Right lobe of liver (tissue), 4 donors: ENCODE measurements around the gene LGALS9.

ENCODE experiments used
- POLR2A ChIP-seq: fragments of 450-650 bp; IDR thresholded peaks from one replicate; pipeline ENCODE4 v1.6.1; 2017; ENCODE audit warnings: antibody characterized with exemption, mild to moderate bottlenecking
- TF ChIP-seq, protein P1 (sequence below), 4 donors: fragments of 200-600 bp in 3 of 4; fragments of 450-650 bp in 1 of 4; IDR thresholded peaks; one replicate each; pipeline versions ENCODE4 v1.5.1 to v1.8.0; 2016 to 2022; ENCODE audit warnings: antibody characterized with exemption in 4 of 4, mild to moderate bottlenecking in 2 of 4
- donor health status: DM: no; HTN: no; CAD: no.
- donor health status: DM: no; HTN: no; CAD: no.
- donor health status: DM: no; HTN: yes; CAD: no.

DNA sequence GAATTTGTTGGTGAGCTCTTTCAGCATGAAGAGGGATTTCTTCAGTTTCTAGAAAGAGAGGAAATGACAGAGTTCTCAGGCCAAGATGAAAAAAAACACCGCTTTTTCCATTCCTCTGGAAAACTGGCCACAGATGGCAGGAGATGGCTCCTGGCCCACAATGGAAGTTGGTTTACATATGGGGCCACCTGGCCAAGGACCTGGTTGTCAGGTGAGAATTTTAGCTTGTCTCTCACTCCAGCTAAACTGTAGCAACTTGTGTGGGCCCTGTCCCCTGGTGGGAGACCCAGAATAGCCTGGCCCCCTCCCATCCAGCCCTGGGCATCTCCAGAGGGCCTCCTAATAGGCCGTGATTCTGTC is 33.6 kb downstream of the LGALS9 start:
- TF ChIP-seq, protein P1, sequence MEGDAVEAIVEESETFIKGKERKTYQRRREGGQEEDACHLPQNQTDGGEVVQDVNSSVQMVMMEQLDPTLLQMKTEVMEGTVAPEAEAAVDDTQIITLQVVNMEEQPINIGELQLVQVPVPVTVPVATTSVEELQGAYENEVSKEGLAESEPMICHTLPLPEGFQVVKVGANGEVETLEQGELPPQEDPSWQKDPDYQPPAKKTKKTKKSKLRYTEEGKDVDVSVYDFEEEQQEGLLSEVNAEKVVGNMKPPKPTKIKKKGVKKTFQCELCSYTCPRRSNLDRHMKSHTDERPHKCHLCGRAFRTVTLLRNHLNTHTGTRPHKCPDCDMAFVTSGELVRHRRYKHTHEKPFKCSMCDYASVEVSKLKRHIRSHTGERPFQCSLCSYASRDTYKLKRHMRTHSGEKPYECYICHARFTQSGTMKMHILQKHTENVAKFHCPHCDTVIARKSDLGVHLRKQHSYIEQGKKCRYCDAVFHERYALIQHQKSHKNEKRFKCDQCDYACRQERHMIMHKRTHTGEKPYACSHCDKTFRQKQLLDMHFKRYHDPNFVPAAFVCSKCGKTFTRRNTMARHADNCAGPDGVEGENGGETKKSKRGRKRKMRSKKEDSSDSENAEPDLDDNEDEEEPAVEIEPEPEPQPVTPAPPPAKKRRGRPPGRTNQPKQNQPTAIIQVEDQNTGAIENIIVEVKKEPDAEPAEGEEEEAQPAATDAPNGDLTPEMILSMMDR (IDR thresholded peaks at IDR 0.05) = no peak
- no peak for TF ChIP-seq POLR2A
